SU-DHL-6 (cell line): ENCODE measurements around the gene FAM177B.

Source experiments
- H2AFZ ChIP-seq: fragments of 200-600 bp; sonication (generic); 2 replicates; pipeline ENCODE4 v1.6.1; 2014; ENCODE audit warnings: low read depth, mild to moderate bottlenecking, moderate library complexity, mixed read lengths, antibody characterized with exemption, low read length; ENCODE audit not compliant: severe bottlenecking
- H3F3A ChIP-seq: fragments of 200-600 bp; shearing (Covaris generic); 2 replicates; pipeline ENCODE4 v1.6.0; 2016; ENCODE audit warnings: antibody characterized with exemption, mild to moderate bottlenecking; ENCODE audit not compliant: insufficient read depth
- H3K27ac ChIP-seq: fragments of 200-600 bp; sonication (generic); 2 replicates; pipeline ENCODE4 v1.5.1; 2016; ENCODE audit warnings: low read depth, mild to moderate bottlenecking, low read length, moderate library complexity, mixed read lengths
- H3K27me3 ChIP-seq: fragments of 200-600 bp; sonication (generic), shearing (Covaris generic); 2 replicates; pipeline ENCODE4 v1.6.0; 2014; ENCODE audit warnings: mild to moderate bottlenecking, low read length
- H3K36me3 ChIP-seq: fragments of 200-600 bp; sonication (generic); 2 replicates; pipeline ENCODE4 v1.6.1; 2014; ENCODE audit warnings: mild to moderate bottlenecking, low read length, mixed read lengths
- H3K4me2 ChIP-seq: fragments of 300-600, 200-600 bp; shearing (Covaris generic), sonication (generic); 2 replicates; pipeline ENCODE4 v1.6.0; 2014; ENCODE audit warnings: low read length, low read depth, mild to moderate bottlenecking; ENCODE audit not compliant: poor library complexity, severe bottlenecking
- H3K4me3 ChIP-seq: fragments of 200-600 bp; sonication (generic); 2 replicates; pipeline ENCODE4 v1.5.1; 2014; ENCODE audit warnings: antibody characterized with exemption, low read length, mild to moderate bottlenecking, mixed read lengths; ENCODE audit not compliant: insufficient read depth, poor library complexity, severe bottlenecking
- H3K79me2 ChIP-seq: fragments of 200-600 bp; sonication (generic); 2 replicates; pipeline ENCODE4 v1.6.1; 2014; ENCODE audit warnings: mild to moderate bottlenecking, low read length, moderate library complexity; ENCODE audit not compliant: insufficient read depth
- H3K9ac ChIP-seq: fragments of 200-600 bp; sonication (generic); 2 replicates; pipeline ENCODE4 v1.7.0; 2014; ENCODE audit warnings: mild to moderate bottlenecking, low read length
- H3K9me2 ChIP-seq: fragments of 200-600 bp; sonication (generic); replicated peaks from 2 replicates; pipeline ENCODE4 v1.6.1; 2014; ENCODE audit warnings: low read length; ENCODE audit not compliant: insufficient read depth
- H3K9me3 ChIP-seq: fragments of 200-600 bp; sonication (generic); 2 replicates; pipeline ENCODE4 v1.6.1; 2014; ENCODE audit warnings: low read length, mixed read lengths; ENCODE audit not compliant: insufficient read depth
- H4K20me1 ChIP-seq: fragments of 200-600 bp; sonication (generic); 2 replicates; pipeline ENCODE4 v1.6.1; 2014; ENCODE audit warnings: low read depth, mild to moderate bottlenecking, antibody characterized with exemption, low read length, moderate library complexity, mixed read lengths
- CTCF ChIP-seq: fragments of 200-600 bp; sonication (generic); IDR thresholded peaks from one replicate; pipeline ENCODE4 v1.5.1; 2017; ENCODE audit warnings: antibody characterized with exemption, mild to moderate bottlenecking, low read length, moderate library complexity; ENCODE audit not compliant: insufficient read depth, poor library complexity, severe bottlenecking
- EZH2phosphoT487 ChIP-seq: fragments of 200-600 bp; sonication (generic), shearing (Covaris generic); conservative IDR thresholded peaks from 2 replicates; pipeline ENCODE4 v1.6.1; 2018; ENCODE audit warnings: mild to moderate bottlenecking, antibody characterized with exemption, low read length, moderate library complexity, mixed read lengths

FAM177B gene

GRCh38 chr1:222750651-222751050 lies 13.6 kb downstream of the FAM177B start:
- TF ChIP-seq CTCF: no peak
- no peak for TF ChIP-seq EZH2phosphoT487
- H3K4me3 ChIP-seq: no peak overlapping the region
- no peak overlapping the region for H3K9ac ChIP-seq
- H3K9me3 ChIP-seq: no peaks in the 10 kb centered on the region
- H3K4me2 ChIP-seq: no peak overlapping the region
- H3K36me3 ChIP-seq: no peaks in the 10 kb centered on the region
- no peak overlapping the region for H3K27ac ChIP-seq
- H3F3A ChIP-seq: no peaks in the 10 kb centered on the region; the same call in 1 of the 2 replicates
- no peaks in the 10 kb centered on the region for H3K9me2 ChIP-seq
- no peaks in the 10 kb centered on the region for H3K79me2 ChIP-seq
- H3K27me3 ChIP-seq: no peaks in the 10 kb centered on the region
- no peak overlapping the region for H2AFZ ChIP-seq
- H4K20me1 ChIP-seq: no peaks in the 10 kb centered on the region

DNA sequence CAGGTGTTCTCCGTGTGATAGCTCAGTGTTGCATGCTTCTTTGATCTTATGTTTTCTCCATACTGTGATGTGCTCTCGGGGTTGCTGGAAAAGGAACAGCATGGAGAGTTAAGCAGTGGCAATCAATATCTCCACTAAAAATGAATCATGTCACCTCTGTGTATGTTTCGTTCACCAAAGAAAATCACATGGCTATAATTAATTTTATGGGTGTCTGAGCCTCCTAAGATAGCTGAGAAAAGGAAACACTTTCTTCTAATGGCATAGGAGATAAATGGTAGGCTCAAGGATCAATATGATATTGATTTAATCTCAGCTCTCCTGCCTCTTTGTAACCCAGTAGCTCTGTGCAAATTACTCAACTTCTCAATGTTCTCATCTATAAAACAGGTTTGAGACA lies 14.3 kb downstream of the FAM177B start:
- Histone ChIP-seq H3K9me3 (no peaks in the 10 kb centered on the region), H2AFZ (no peak overlapping the region), H3K4me2 (no peak overlapping the region), H3K9me2 (no peaks in the 10 kb centered on the region), H3K27me3 (no peaks in the 10 kb centered on the region), H3K79me2 (no peaks in the 10 kb centered on the region), H4K20me1 (no peaks in the 10 kb centered on the region), H3K9ac (no peak overlapping the region), H3K4me3 (no peak overlapping the region), H3K36me3 (no peaks in the 10 kb centered on the region), H3F3A (no peaks in the 10 kb centered on the region; the same call in 1 of the 2 replicates), H3K27ac (no peak overlapping the region)
- TF ChIP-seq EZH2phosphoT487 (no peak), CTCF (no peak)

GRCh38 chr1:222754366-222755139 lies 17.6 kb downstream of the FAM177B start:
- Histone ChIP-seq H3K4me3 (no peak overlapping the region), H4K20me1 (no peaks in the 10 kb centered on the region), H3K36me3 (no peaks in the 10 kb centered on the region), H2AFZ (no peak overlapping the region), H3F3A (no peaks in the 10 kb centered on the region; the same call in 1 of the 2 replicates), H3K79me2 (no peaks in the 10 kb centered on the region), H3K27me3 (no peaks in the 10 kb centered on the region), H3K27ac (no peak overlapping the region), H3K9me3 (no peaks in the 10 kb centered on the region), H3K9me2 (no peaks in the 10 kb centered on the region), H3K9ac (no peak overlapping the region), H3K4me2 (no peak overlapping the region)
- TF ChIP-seq CTCF: no peak
- no peak for TF ChIP-seq EZH2phosphoT487
